OCI-LY7 (cell line): ENCODE results near the gene BCAR3. TPM values are rescaled to one million over a fixed set of nuclear protein-coding genes. Genes with fewer than 3 reads are reported as not detected.

ENCODE experiments used
- BruUV-seq: library from RNA; stranded (reverse); fragments of 400-500 nt; replicated peaks from 2 replicates; lab custom pipeline; 2021; lab: Mats Ljungman, UMichigan
- CTCF ChIA-PET: fragments of 300-600 bp; sonication (Branson Sonifier 250); formaldehyde crosslinking; loops from one replicate; lab custom pipeline; 2022; ENCODE audit warnings: antibody characterized with exemption; ENCODE audit not compliant: unreplicated experiment; lab: Charles Lee
- POLR2A ChIA-PET: fragments of 300-600 bp; sonication (Branson Sonifier 250); formaldehyde crosslinking; loops from one replicate; lab custom pipeline; 2022; ENCODE audit warnings: antibody characterized with exemption; lab: Charles Lee
- DNase-seq: peaks from one replicate; pipeline ENCODE4 v3.0.0-alpha.2; 2015; ENCODE audit warnings: low spot score
- H2AFZ ChIP-seq: fragments of 200-600 bp; sonication (generic), shearing (Covaris generic); 2 replicates; pipeline ENCODE4 v1.6.1; 2014; ENCODE audit warnings: mild to moderate bottlenecking, antibody characterized with exemption, low read length, moderate library complexity
- H3K27ac ChIP-seq: fragments of 200-600 bp; sonication (generic); 2 replicates; pipeline ENCODE4 v1.5.1; 2014; ENCODE audit warnings: mixed run types, low read depth, mild to moderate bottlenecking, moderate library complexity, low read length, inconsistent platforms; ENCODE audit not compliant: poor library complexity, severe bottlenecking
- H3K36me3 ChIP-seq: fragments of 200-600 bp; sonication (generic); 2 replicates; pipeline ENCODE4 v1.6.1; 2014; ENCODE audit warnings: mild to moderate bottlenecking, antibody characterized with exemption, low read length, moderate library complexity, mixed read lengths; ENCODE audit not compliant: insufficient read depth
- H3K4me1 ChIP-seq: fragments of 200-600 bp; sonication (generic); 2 replicates; pipeline ENCODE4 v1.5.1; 2014; ENCODE audit warnings: mild to moderate bottlenecking, low read length; ENCODE audit not compliant: insufficient read depth, poor library complexity, severe bottlenecking
- H3K4me2 ChIP-seq: fragments of 200-600 bp; sonication (generic); 2 replicates; pipeline ENCODE4 v1.6.1; 2014; ENCODE audit warnings: mild to moderate bottlenecking, low read length
- H3K4me3 ChIP-seq: fragments of 200-600 bp; sonication (generic); 2 replicates; pipeline ENCODE4 v1.5.1; 2014; ENCODE audit warnings: mild to moderate bottlenecking, low read depth, low read length; ENCODE audit not compliant: poor library complexity, severe bottlenecking
- H3K79me2 ChIP-seq: fragments of 200-600 bp; sonication (generic); 2 replicates; pipeline ENCODE4 v1.6.1; 2016; ENCODE audit warnings: low read depth, mild to moderate bottlenecking, low read length, moderate library complexity, mixed read lengths; ENCODE audit not compliant: insufficient read depth
- H3K9me2 ChIP-seq: fragments of 200-600 bp; sonication (generic); 2 replicates; pipeline ENCODE4 v1.6.1; 2016; ENCODE audit warnings: mild to moderate bottlenecking, low read length, mixed read lengths; ENCODE audit not compliant: insufficient read depth
- H3K9me3 ChIP-seq: fragments of 200-600 bp; sonication (generic); 2 replicates; pipeline ENCODE4 v1.6.1; 2014; ENCODE audit warnings: mild to moderate bottlenecking, mixed run types, low read length, mixed read lengths
- H4K20me1 ChIP-seq: fragments of 200-600 bp; sonication (generic); 2 replicates; pipeline ENCODE4 v1.6.1; 2014; ENCODE audit warnings: mild to moderate bottlenecking, antibody characterized with exemption, low read length, moderate library complexity, mixed read lengths; ENCODE audit not compliant: insufficient read depth
- EZH2phosphoT487 ChIP-seq: fragments of 200-600 bp; sonication (generic); IDR thresholded peaks from 2 replicates; pipeline ENCODE4 v1.6.1; 2018; ENCODE audit warnings: low read depth, borderline replicate concordance, mild to moderate bottlenecking, mixed run types, antibody characterized with exemption, low read length, moderate library complexity, mixed read lengths
- intact Hi-C: fragments of 100-400 bp; cut with micrococcal nuclease; formaldehyde crosslinking; loops from one replicate; pipeline ENCODE4 v1.10.0; 2022; ENCODE audit not compliant: unreplicated experiment
- total RNA-seq, 2 experiments: library from RNA; depleted of rRNA in 1 of 2; stranded (reverse); fragments of >200 nt in 1 of 2; shearing (Covaris generic) in 1 of 2; gene quantifications; 2 replicates each; pipeline ENCODE4 v1.2.3, GENCODE V29; 2014 to 2022
- TF ChIP-seq, protein P1 (sequence below): fragments of 200-600 bp; sonication (generic); conservative IDR thresholded peaks from 2 replicates; pipeline ENCODE4 v1.5.1; 2014; ENCODE audit warnings: mild to moderate bottlenecking, antibody characterized with exemption, low read length, moderate library complexity, mixed read lengths

BCAR3 gene
- total RNA-seq, 2 experiments from 2014 or later = 16.3 to 24.2 TPM

DNA sequence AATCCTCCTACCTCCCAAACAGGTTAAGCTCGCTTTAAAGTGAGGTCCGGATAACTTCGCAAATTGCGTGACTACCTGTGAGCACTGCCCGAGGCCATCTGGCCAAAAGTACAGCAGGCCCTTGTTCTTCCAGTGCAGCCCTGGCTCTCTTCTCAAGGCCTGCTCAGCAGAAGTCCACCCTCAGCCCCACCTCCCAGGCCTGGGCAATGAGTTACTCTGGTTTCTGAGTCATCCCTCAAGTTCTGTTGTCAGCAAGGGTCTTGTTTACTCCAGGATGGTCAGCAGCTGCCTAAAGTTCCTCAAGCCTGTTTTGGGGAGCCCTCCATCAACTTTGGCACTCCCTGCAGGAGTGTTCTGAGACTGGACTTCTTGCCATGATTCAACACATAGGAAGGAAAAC lies 101.7 kb downstream of the BCAR3 start:
- H3K79me2 ChIP-seq = no peaks in the 10 kb centered on the region
- no TSS peak for BruUV-seq

DNA sequence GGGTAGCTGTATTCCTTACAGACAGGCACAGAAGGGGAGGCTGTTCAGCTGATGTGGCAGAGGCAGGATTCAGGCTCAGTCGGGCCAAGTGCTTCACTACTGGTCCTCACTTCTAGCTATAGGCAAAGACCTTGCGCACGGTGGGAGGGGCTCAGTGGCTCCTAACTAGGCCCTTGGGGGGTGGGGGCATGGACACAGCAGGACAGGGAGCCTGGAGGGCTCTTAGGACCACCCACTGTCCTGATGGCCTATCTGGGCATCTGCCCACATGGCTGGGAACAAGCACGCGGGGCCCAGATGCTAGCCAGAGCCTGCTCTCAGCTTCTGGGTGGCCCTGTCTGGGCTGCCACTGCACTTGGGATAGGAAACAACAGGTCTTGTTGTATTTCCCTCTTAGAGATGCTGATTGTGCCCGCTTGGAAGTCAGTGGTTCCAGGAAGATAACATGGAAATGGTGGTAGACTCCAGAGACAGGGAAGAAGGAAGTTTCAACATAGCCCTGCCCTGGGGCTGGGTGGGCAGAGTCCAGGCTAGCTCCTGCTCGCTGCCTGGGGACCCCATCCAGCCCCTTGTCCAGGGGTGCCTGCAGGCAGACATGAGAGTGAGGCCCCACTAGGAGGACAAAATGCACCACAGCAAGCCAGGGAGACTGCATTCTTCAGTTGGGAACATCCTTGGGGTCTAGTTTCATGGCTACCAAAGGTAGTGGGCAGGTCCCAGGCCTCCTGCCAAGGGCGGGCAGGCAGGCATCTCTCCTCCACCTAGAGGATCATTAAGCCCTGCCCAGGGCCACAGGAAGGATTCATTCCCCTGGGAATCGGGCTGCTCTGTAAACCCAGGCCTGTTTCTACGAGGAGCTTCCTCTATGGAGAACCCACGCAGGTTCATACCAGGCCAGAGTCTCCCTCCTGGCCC lies 102.5 kb downstream of the BCAR3 start:
- POLR2A ChIA-PET = interaction anchor here (0.6 kb wide), 1 partner anchor 9 kb away, joined by 4 read pairs; no protein-coding TSS in a partner anchor
- H3K4me1 ChIP-seq = no peaks in the 10 kb centered on the region
- H3K4me3 ChIP-seq = no peak overlapping the region
- peaks cover 53% of the 10 kb centered on the region; the same call in 1 of the 2 replicates for H3K36me3 ChIP-seq
- no peaks in the 10 kb centered on the region for H4K20me1 ChIP-seq
- CTCF ChIA-PET = interaction anchor here (0.7 kb wide), 1 partner anchor 8 kb away, joined by 4 read pairs; no protein-coding TSS in a partner anchor
- H2AFZ ChIP-seq = no peak overlapping the region
- no peak overlapping the region for H3K4me2 ChIP-seq
- H3K27ac ChIP-seq = no peak overlapping the region
- TF ChIP-seq, protein P1, sequence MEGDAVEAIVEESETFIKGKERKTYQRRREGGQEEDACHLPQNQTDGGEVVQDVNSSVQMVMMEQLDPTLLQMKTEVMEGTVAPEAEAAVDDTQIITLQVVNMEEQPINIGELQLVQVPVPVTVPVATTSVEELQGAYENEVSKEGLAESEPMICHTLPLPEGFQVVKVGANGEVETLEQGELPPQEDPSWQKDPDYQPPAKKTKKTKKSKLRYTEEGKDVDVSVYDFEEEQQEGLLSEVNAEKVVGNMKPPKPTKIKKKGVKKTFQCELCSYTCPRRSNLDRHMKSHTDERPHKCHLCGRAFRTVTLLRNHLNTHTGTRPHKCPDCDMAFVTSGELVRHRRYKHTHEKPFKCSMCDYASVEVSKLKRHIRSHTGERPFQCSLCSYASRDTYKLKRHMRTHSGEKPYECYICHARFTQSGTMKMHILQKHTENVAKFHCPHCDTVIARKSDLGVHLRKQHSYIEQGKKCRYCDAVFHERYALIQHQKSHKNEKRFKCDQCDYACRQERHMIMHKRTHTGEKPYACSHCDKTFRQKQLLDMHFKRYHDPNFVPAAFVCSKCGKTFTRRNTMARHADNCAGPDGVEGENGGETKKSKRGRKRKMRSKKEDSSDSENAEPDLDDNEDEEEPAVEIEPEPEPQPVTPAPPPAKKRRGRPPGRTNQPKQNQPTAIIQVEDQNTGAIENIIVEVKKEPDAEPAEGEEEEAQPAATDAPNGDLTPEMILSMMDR = no peak
- TF ChIP-seq EZH2phosphoT487 = no peak
- no peaks in the 10 kb centered on the region for H3K9me2 ChIP-seq
- H3K79me2 ChIP-seq = no peaks in the 10 kb centered on the region
- BruUV-seq = no TSS peak
- intact Hi-C loops = no loop called here
- H3K9me3 ChIP-seq = no peaks in the 10 kb centered on the region
- DNase-seq = no peak

More for the DNA sequence above, 101.7 kb downstream of the BCAR3 start:
- DNase-seq = no peak
- Histone ChIP-seq H3K4me3 (no peak overlapping the region), H3K36me3 (peaks cover 52% of the 10 kb centered on the region; the same call in 1 of the 2 replicates), H2AFZ (no peak overlapping the region), H3K27ac (no peak overlapping the region), H4K20me1 (no peaks in the 10 kb centered on the region), H3K4me2 (no peak overlapping the region), H3K9me2 (no peaks in the 10 kb centered on the region), H3K4me1 (no peaks in the 10 kb centered on the region), H3K9me3 (no peaks in the 10 kb centered on the region)
- ChIA-PET CTCF (interaction anchor here (0.6 kb wide), 1 partner anchor 470 kb away, joined by 3 read pairs; no protein-coding TSS in a partner anchor), POLR2A (interaction anchor here (0.6 kb wide), 1 partner anchor 10 kb away, joined by 3 read pairs; no protein-coding TSS in a partner anchor)
- intact Hi-C loops = no loop called here
- no peak for TF ChIP-seq EZH2phosphoT487
- TF ChIP-seq, protein P1 = no peak
